HEK293 (cell line): ENCODE results near the gene GPR146.

Experiments
- ZNF121 ChIP-seq: fragments of 450-650 bp; formaldehyde crosslinking; IDR thresholded peaks from 2 replicates; pipeline ENCODE4 v1.5.1; 2016; ENCODE audit warnings: missing biosample characterization, missing genetic modification characterization
- ZNF426 ChIP-seq: fragments of 450-650 bp; formaldehyde crosslinking; IDR thresholded peaks from 2 replicates; pipeline ENCODE4 v1.5.1; 2017; ENCODE audit warnings: missing biosample characterization, missing genetic modification characterization, mild to moderate bottlenecking, inconsistent platforms, moderate library complexity
- ZNF585B ChIP-seq: fragments of 450-650 bp; formaldehyde crosslinking; IDR thresholded peaks from 2 replicates; pipeline ENCODE4 v1.5.1; 2016; ENCODE audit warnings: missing biosample characterization, missing genetic modification characterization
- ZNF792 ChIP-seq: fragments of 450-650 bp; formaldehyde crosslinking; IDR thresholded peaks from 2 replicates; pipeline ENCODE4 v1.5.1; 2016; ENCODE audit warnings: missing biosample characterization, missing genetic modification characterization
- TF ChIP-seq, protein P1 (sequence below): fragments of 450-650 bp; formaldehyde crosslinking; IDR thresholded peaks from 2 replicates; pipeline ENCODE4 v1.5.1; 2016; ENCODE audit warnings: missing biosample characterization, missing genetic modification characterization
- TF ChIP-seq, protein P2 (sequence below): fragments of 450-650 bp; formaldehyde crosslinking; IDR thresholded peaks from 2 replicates; pipeline ENCODE4 v1.5.1; 2016; ENCODE audit warnings: missing biosample characterization, missing genetic modification characterization
- TF ChIP-seq, protein P3 (sequence below): fragments of 450-650 bp; formaldehyde crosslinking; IDR thresholded peaks from 2 replicates; pipeline ENCODE4 v1.5.1; 2016; ENCODE audit warnings: missing biosample characterization, missing genetic modification characterization, low read depth
- TF ChIP-seq, protein P4 (sequence below): IDR thresholded peaks from 2 replicates; pipeline ENCODE4 v1.6.1; 2011; ENCODE audit warnings: mild to moderate bottlenecking, low read depth, low read length, borderline replicate concordance

DNA sequence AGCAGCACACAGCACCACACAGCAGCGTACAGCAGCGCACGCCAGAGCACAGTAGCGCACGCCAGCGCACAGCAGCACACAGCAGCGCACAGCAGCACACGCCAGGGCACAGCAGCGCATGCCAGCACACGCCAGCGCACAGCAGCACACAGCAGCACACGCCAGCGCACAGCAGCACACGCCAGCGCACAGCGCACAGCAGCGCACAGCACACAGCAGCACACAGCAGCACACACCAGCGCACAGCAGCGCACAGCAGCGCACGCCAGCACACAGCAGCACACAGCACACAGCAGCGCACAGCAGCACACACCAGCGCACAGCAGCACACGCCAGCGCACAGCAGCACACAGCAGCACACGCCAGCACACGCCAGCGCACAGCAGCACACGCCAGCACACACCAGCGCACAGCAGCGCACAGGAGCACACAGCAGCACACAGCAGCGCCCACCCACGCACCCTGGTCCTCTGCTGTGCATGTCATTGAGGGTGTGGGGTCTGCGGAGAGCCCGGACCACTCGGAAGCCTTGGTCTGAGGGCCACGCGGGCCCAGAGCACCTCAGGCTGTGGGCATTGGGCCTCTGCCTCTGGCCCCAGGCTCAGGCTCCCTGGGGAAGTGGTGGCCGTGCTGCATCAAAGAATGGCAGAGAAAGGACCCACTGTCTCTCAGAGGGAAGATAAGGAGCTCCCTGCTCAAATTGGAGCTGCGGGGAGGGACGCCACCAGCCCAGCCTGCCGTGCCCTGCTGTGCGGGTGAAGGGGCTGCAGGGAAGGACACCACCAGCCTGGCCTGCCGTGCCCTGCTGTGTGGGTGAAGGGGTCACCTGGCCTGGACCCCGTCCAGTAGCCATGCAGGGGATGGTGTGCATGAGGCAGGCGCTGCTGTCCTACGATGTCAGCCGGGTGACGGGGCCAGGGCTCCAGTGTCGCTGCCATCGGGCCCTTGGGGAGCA is 27.5 kb upstream of the GPR146 start:
- TF ChIP-seq ZNF585B: no peak
- TF ChIP-seq, protein P1, sequence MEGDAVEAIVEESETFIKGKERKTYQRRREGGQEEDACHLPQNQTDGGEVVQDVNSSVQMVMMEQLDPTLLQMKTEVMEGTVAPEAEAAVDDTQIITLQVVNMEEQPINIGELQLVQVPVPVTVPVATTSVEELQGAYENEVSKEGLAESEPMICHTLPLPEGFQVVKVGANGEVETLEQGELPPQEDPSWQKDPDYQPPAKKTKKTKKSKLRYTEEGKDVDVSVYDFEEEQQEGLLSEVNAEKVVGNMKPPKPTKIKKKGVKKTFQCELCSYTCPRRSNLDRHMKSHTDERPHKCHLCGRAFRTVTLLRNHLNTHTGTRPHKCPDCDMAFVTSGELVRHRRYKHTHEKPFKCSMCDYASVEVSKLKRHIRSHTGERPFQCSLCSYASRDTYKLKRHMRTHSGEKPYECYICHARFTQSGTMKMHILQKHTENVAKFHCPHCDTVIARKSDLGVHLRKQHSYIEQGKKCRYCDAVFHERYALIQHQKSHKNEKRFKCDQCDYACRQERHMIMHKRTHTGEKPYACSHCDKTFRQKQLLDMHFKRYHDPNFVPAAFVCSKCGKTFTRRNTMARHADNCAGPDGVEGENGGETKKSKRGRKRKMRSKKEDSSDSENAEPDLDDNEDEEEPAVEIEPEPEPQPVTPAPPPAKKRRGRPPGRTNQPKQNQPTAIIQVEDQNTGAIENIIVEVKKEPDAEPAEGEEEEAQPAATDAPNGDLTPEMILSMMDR (tag by site-specific recombination): no peak
- no peak for TF ChIP-seq ZNF792 (tag by site-specific recombination)
- TF ChIP-seq, protein P2, sequence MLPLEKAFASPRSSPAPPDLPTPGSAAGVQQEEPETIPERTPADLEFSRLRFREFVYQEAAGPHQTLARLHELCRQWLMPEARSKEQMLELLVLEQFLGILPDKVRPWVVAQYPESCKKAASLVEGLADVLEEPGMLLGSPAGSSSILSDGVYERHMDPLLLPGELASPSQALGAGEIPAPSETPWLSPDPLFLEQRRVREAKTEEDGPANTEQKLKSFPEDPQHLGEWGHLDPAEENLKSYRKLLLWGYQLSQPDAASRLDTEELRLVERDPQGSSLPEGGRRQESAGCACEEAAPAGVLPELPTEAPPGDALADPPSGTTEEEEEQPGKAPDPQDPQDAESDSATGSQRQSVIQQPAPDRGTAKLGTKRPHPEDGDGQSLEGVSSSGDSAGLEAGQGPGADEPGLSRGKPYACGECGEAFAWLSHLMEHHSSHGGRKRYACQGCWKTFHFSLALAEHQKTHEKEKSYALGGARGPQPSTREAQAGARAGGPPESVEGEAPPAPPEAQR (tag by site-specific recombination): no peak
- TF ChIP-seq, protein P3, sequence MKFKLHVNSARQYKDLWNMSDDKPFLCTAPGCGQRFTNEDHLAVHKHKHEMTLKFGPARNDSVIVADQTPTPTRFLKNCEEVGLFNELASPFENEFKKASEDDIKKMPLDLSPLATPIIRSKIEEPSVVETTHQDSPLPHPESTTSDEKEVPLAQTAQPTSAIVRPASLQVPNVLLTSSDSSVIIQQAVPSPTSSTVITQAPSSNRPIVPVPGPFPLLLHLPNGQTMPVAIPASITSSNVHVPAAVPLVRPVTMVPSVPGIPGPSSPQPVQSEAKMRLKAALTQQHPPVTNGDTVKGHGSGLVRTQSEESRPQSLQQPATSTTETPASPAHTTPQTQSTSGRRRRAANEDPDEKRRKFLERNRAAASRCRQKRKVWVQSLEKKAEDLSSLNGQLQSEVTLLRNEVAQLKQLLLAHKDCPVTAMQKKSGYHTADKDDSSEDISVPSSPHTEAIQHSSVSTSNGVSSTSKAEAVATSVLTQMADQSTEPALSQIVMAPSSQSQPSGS: no peak
- TF ChIP-seq, protein P4, sequence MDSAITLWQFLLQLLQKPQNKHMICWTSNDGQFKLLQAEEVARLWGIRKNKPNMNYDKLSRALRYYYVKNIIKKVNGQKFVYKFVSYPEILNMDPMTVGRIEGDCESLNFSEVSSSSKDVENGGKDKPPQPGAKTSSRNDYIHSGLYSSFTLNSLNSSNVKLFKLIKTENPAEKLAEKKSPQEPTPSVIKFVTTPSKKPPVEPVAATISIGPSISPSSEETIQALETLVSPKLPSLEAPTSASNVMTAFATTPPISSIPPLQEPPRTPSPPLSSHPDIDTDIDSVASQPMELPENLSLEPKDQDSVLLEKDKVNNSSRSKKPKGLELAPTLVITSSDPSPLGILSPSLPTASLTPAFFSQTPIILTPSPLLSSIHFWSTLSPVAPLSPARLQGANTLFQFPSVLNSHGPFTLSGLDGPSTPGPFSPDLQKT: no peak
- no peak for TF ChIP-seq ZNF121
- TF ChIP-seq ZNF426: no peak
